ENCODE data around the gene KPNA1. TPM values are rescaled to one million over a fixed set of nuclear protein-coding genes. Genes with fewer than 3 reads are reported as not detected.

KPNA1 gene
- total RNA-seq, 2 donors from 2014 or later = 47.4 to 60.4 TPM

DNA sequence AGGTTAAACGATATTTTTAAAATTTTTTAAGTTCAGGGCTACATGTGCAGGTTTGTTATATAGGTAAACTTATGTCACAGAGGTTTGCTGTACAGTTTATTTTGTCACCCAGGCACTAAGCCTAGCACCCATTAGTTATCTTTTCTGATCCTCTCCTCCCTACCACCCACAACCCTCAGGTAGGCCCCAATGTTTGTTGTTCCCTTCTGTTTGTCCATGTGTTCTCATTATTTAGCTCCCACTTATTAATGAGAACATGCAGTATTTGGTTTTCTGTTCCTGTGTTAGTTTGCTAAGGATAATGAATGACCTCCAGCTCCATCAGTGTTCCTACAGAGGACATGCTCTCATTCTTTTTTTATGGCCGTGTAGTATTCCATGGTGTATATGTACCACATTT lies 115.8 kb downstream of the KPNA1 start:
- H3K36me3 ChIP-seq = peaks cover 5% of the 10 kb centered on the region
- no peaks in the 10 kb centered on the region for H3K27me3 ChIP-seq
- no peak for TF ChIP-seq CTCF (IDR thresholded peaks at IDR 0.05)
- H3K9ac ChIP-seq (ENCODE audit: low read depth in 2 of 2, low read length in 2 of 2) = no peak overlapping the region
- intact Hi-C loops (cut with DNase I) = loop anchor here (10.0 kb wide), 1 partner anchor 276 kb away; no protein-coding TSS in a partner anchor
- no peak for DNase-seq
- H3K27ac ChIP-seq = no peak overlapping the region
- no peak overlapping the region for H3K4me3 ChIP-seq
- H3K4me1 ChIP-seq = no peaks in the 10 kb centered on the region
- no peaks in the 10 kb centered on the region for H3K9me3 ChIP-seq

DNA sequence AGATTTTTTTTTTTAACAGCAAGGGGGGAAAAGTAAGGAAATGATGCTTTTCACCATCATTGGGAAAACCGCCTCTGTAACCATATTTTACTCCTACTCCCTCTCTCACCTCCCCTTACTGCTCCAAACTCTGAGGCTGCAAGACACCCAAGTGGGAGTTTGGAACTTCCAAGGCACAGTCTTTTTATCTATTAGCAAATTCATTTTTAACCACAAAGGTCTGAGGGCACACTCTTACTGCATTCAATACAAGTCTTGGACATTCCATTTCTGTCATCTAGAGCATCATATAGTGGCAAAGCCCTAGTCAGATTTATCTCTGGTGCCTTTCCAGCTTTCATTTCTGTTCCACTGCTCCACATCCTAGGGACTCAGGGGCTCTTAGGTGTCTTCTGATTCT lies 117.5 kb downstream of the KPNA1 start:
- no peaks in the 10 kb centered on the region for H3K9me3 ChIP-seq
- no peak overlapping the region for H3K9ac ChIP-seq (ENCODE audit: low read depth in 2 of 2, low read length in 2 of 2)
- no peaks in the 10 kb centered on the region for H3K36me3 ChIP-seq
- H3K4me1 ChIP-seq = no peaks in the 10 kb centered on the region
- intact Hi-C loops (cut with DNase I) = loop anchor here (10.0 kb wide), 1 partner anchor 278 kb away; no protein-coding TSS in a partner anchor
- H3K27ac ChIP-seq = no peak overlapping the region
- no peak for TF ChIP-seq CTCF (IDR thresholded peaks at IDR 0.05)
- no peak overlapping the region for H3K4me3 ChIP-seq
- no peaks in the 10 kb centered on the region for H3K27me3 ChIP-seq
- no peak for DNase-seq

- Histone ChIP-seq H3K4me1 (no peaks in the 10 kb centered on the region), H3K36me3 (no peaks in the 10 kb centered on the region), H3K4me3 (no peak overlapping the region), H3K9ac (ENCODE audit: low read depth in 2 of 2, low read length in 2 of 2) (no peak overlapping the region), H3K9me3 (no peaks in the 10 kb centered on the region), H3K27ac (no peak overlapping the region), H3K27me3 (no peaks in the 10 kb centered on the region)
- DNase-seq = no peak
- no peak for TF ChIP-seq CTCF (IDR thresholded peaks at IDR 0.05)
- intact Hi-C loops (cut with DNase I) = loop anchor here (10.0 kb wide), 1 partner anchor 278 kb away; no protein-coding TSS in a partner anchor
Measured at GRCh38 chr3:122396511-122396910, 118.2 kb downstream of the KPNA1 start.

DNA sequence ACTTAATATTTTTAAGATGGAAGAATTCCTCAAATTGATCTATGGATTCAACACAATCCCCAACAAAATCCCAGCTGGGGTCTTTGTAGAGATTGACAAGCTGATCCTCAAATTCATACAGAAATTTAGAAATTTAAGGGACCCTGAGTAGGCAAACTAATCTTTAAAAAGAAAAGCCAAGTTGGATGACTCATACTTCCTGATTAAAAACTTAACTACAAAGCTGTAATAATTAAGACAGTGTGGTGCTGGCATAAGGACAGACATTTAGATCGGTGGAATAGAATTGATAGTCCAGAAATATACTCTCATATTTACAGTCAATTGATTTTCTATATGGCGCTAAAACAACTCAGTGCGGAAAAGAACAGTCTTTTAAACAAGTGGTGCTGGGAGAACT lies 119.2 kb downstream of the KPNA1 start:
- no peak for DNase-seq
- intact Hi-C loops (cut with DNase I) = loop anchor here (10.0 kb wide), 1 partner anchor 279 kb away; no protein-coding TSS in a partner anchor
- no peak overlapping the region for H3K9ac ChIP-seq (ENCODE audit: low read depth in 2 of 2, low read length in 2 of 2)
- H3K27me3 ChIP-seq = no peaks in the 10 kb centered on the region
- H3K36me3 ChIP-seq = no peaks in the 10 kb centered on the region
- no peaks in the 10 kb centered on the region for H3K9me3 ChIP-seq
- no peaks in the 10 kb centered on the region for H3K4me1 ChIP-seq
- H3K4me3 ChIP-seq = no peak overlapping the region
- TF ChIP-seq CTCF (IDR thresholded peaks at IDR 0.05) = no peak
- no peak overlapping the region for H3K27ac ChIP-seq

GRCh38 chr3:122394173-122394572 lies 120.6 kb downstream of the KPNA1 start:
- intact Hi-C loops (cut with DNase I) = loop anchor here (10.0 kb wide), 1 partner anchor 281 kb away; no protein-coding TSS in a partner anchor
- Histone ChIP-seq H3K9ac (ENCODE audit: low read depth in 2 of 2, low read length in 2 of 2) (no peak overlapping the region), H3K27ac (no peak overlapping the region), H3K36me3 (no peaks in the 10 kb centered on the region), H3K9me3 (no peaks in the 10 kb centered on the region), H3K4me1 (no peaks in the 10 kb centered on the region), H3K4me3 (no peak overlapping the region), H3K27me3 (no peaks in the 10 kb centered on the region)
- no peak for DNase-seq
- TF ChIP-seq CTCF (IDR thresholded peaks at IDR 0.05) = no peak
